ENCODE results near the gene TMEM245.

Gene TMEM245

DNA sequence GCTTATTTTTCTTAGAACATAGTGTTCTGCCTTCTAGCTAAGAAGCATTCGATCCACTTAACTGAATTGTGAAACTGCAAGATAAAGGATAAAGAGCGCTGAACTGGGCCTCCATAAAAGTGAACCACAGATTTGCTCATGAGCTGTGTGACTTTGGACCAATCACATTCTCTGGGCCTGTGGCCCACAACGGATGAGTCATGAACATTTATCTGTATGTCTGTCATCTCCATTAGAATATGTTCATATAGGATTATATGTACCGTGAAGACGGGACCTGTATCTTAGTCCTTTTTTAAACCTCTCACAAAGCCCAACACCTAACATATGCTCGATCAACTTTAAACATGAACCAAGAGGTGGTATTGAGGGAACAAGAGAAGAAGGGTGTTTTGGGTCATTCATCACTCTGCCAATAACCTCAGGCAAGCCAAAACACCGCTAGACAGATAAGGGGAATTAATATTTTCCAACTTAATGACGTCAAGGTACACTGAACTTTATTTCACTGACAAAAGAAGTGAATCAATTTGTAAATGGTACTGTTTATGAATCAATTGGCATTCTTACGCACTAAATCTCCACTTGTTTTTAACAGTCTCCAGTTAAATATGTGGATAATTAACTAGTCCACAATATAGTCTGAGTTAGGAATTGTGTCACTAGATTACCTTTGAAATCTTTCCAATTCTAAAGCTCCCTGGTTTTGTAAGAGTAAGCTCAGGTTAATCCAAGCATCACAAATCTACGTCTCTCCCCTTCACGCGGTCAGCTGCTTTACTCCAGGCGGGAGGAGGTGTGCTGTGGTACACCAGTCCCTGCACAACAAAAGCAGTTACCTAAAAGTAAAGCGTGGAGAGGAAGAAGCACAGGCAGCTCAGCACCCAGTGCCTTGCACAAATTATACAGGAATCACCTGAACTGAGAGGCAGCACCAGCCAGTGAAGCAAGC lies 1.6 kb downstream of the TMEM245 start:
- peak; percentile 96 for DNase-seq (ENCODE audit: low spot score)
- H3K27ac ChIP-seq, result peak overlapping the region; percentile 88

DNA sequence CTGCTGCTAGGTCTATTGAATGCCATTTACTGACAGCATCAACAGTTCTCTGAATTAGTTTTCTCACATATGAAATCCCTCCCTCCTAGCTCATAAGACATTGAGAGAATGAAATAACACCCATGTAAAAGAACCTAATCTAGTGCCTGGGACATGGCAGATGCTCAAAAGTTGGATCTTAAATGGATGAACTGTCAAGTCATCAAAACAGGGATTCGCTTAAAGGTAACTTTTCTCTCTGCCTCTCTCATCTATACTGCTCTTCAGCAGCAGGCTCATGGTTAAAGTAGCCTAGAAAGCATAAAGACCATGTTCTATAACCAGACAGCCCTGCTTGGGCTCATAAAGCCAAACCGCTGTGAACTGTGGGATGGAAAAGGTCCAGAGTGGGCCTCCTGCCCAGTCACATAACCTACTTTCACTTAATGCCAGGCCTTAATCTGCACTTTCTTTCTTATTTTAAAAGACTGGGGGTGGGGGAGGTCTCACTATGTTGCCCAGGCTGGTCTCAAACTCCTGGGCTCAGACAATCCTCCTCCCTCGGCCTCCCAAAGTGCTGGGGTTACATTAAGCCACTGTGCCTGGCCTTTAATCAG lies 3.7 kb downstream of the TMEM245 start:
- peak overlapping the region; percentile 93 for H3K27ac ChIP-seq
- no peak for DNase-seq (ENCODE audit: low spot score)
- POLR2A ChIA-PET (ENCODE audit: low non-redundant PET), result no interaction called here
- TF ChIP-seq, protein P1, sequence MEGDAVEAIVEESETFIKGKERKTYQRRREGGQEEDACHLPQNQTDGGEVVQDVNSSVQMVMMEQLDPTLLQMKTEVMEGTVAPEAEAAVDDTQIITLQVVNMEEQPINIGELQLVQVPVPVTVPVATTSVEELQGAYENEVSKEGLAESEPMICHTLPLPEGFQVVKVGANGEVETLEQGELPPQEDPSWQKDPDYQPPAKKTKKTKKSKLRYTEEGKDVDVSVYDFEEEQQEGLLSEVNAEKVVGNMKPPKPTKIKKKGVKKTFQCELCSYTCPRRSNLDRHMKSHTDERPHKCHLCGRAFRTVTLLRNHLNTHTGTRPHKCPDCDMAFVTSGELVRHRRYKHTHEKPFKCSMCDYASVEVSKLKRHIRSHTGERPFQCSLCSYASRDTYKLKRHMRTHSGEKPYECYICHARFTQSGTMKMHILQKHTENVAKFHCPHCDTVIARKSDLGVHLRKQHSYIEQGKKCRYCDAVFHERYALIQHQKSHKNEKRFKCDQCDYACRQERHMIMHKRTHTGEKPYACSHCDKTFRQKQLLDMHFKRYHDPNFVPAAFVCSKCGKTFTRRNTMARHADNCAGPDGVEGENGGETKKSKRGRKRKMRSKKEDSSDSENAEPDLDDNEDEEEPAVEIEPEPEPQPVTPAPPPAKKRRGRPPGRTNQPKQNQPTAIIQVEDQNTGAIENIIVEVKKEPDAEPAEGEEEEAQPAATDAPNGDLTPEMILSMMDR (conservative IDR thresholded peaks at IDR 0.05; ENCODE audit: low read depth), result no peak
- CTCF ChIA-PET, result no interaction called here

More for the DNA sequence above, 1.6 kb downstream of the TMEM245 start:
- ChIA-PET CTCF (interaction anchor here (0.6 to 2.4 kb wide), 6 partner anchors 15 to 246 kb away, joined by 3 to 8 read pairs (median 3); no protein-coding TSS in a partner anchor), POLR2A (ENCODE audit: low non-redundant PET) (no interaction called here)
- TF ChIP-seq, protein P1 (conservative IDR thresholded peaks at IDR 0.05; ENCODE audit: low read depth), result no peak

DNA sequence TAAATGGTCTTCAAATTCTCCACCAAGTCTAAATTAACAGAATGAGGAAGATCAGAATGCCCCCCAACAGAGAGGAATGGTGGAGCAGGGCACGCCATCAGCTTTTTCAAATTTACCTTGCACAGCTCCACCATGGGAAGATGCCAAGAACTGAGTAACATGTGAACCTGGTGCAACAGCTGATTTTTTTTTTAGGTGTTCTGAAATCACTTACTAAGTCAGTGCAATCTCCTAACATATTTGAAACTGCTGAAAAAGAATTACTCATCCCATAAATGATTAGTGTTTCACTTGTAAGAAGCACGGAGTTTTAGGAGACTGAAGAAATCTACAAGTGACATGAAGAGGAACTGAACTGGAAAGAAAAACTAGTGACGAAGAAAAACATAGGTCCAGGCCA lies 5.1 kb downstream of the TMEM245 start:
- POLR2A ChIA-PET (ENCODE audit: low non-redundant PET), result no interaction called here
- peak; percentile 70 for DNase-seq (ENCODE audit: low spot score)
- H3K27ac ChIP-seq, result peak overlapping the region; percentile 93
- CTCF ChIA-PET, result no interaction called here
- TF ChIP-seq, protein P1 (conservative IDR thresholded peaks at IDR 0.05; ENCODE audit: low read depth), result no peak

GRCh38 chr9:109113892-109114609 lies 5.7 kb downstream of the TMEM245 start:
- peak overlapping the region; percentile 60 for H3K27ac ChIP-seq
- CTCF ChIA-PET, result no interaction called here
- no peak for DNase-seq (ENCODE audit: low spot score)
- POLR2A ChIA-PET (ENCODE audit: low non-redundant PET), result no interaction called here
- TF ChIP-seq, protein P1 (conservative IDR thresholded peaks at IDR 0.05; ENCODE audit: low read depth), result no peak

DNA sequence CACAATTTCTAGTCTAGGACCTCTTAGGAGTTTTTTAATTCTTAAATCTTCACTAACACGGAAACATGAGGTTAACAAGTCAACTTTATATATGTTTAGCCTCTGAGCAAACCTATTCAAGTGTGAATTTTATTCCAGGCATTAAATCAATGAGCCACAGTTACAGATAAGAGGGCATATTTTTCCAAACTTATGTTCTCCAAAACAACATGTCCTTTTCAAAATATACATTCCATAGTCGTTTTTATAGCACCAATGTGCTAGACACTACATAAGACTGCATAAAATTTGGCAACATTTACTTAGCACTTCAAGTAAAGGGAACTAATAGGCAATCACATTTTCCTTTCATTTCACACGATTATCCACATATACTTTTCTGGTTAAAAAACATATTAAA lies 6.5 kb downstream of the TMEM245 start:
- TF ChIP-seq, protein P1 (conservative IDR thresholded peaks at IDR 0.05; ENCODE audit: low read depth), result no peak
- ChIA-PET CTCF (no interaction called here), POLR2A (ENCODE audit: low non-redundant PET) (no interaction called here)
- no peak overlapping the region for H3K27ac ChIP-seq
- DNase-seq (ENCODE audit: low spot score), result no peak

All from RWPE1 (cell line).